ENCODE data around the gene SLC38A10. TPM values are rescaled to one million over a fixed set of nuclear protein-coding genes. Genes with fewer than 3 reads are reported as not detected.

SLC38A10 gene
- total and polyA plus RNA-seq, 10 of the 15 experiments (the other 5 are each of a cell fraction or from before 2014, with no cell fraction given): 0.52 to 67.9 (median 22.1) TPM

- ChIA-PET SMC1A (ENCODE audit: uncharacterized antibody, unreplicated experiment) (interaction anchor here (0.5 to 1.5 kb wide), 4 partner anchors 32 to 345 kb away, joined by 3 to 12 read pairs (median 4); no protein-coding TSS in a partner anchor), RAD21 (ENCODE audit: unreplicated experiment) (interaction anchor here (1.0 to 3.0 kb wide), 3 partner anchors 69 to 350 kb away, joined by 3 to 27 read pairs (median 3); no protein-coding TSS in a partner anchor), POLR2A (no interaction called here), CTCF (interaction anchor here (0.6 to 3.4 kb wide), 13 partner anchors 14 to 834 kb away, joined by 3 to 44 read pairs (median 3); partner anchors contain the start of genes CEP131, NDUFAF8 and TEPSIN)
- no peaks in the 10 kb centered on the region for H3K4me1 ChIP-seq (ENCODE audit: control insufficient read depth, insufficient read depth, low read length)
- no peaks in the 10 kb centered on the region for H3K9me3 ChIP-seq (replicated peaks; ENCODE audit: control insufficient read depth, insufficient read depth, low read length)
- H3K4me3 ChIP-seq: no peak overlapping the region
- in situ Hi-C loops (cut with MboI) (no loop called here), intact Hi-C loops (cut with micrococcal nuclease; ENCODE audit: unreplicated experiment) (loop anchor here (1.0 to 10.0 kb wide), 3 partner anchors 231 to 349 kb away; partner anchors contain the start of gene ACTG1)
- no TSS peak for BruUV-seq (replicated peaks)
- FAIRE-seq (no peak), DNase-seq (ENCODE audit: low read depth, low spot score) (no peak), ATAC-seq (no peak)
- no peak overlapping the region for H3K4me2 ChIP-seq (ENCODE audit: control insufficient read depth, insufficient read depth)
- H3K79me2 ChIP-seq (ENCODE audit: control insufficient read depth, insufficient read depth, low read length): no peaks in the 10 kb centered on the region
- H3K27me3 ChIP-seq (replicated peaks in 1 of 2; ENCODE audit: control insufficient read depth in 2 of 2, insufficient read depth in 2 of 2, low read length in 1 of 2): no peaks in the 10 kb centered on the region
- no peak overlapping the region for H3K9ac ChIP-seq (ENCODE audit: control insufficient read depth, insufficient read depth, low read length)
- H3K27ac ChIP-seq (ENCODE audit: control insufficient read depth, insufficient read depth): no peak overlapping the region
- H3K36me3 ChIP-seq (ENCODE audit: control insufficient read depth in 2 of 2, insufficient read depth in 2 of 2, low read length in 1 of 2): peaks cover 2% of the 10 kb centered on the region in 2 experiments; a peak in 3 of 4 replicates
- H4K20me1 ChIP-seq (ENCODE audit: control insufficient read depth, insufficient read depth): no peaks in the 10 kb centered on the region
- H2AFZ ChIP-seq (ENCODE audit: control insufficient read depth, low read depth, low read length): no peak overlapping the region
- WGBS (ENCODE audit: insufficient coverage, insufficient replicate concordance, low lambda C conversion rate, missing lambda C conversion rate): 94% methylated on average over 14 of the region's 15 CpGs
- TF ChIP-seq NFYA (IDR thresholded peaks at IDR 0.05; ENCODE audit: borderline replicate concordance, low read depth, low read length) (no peak), EZH2 (IDR thresholded peaks at IDR 0.05; ENCODE audit: borderline replicate concordance, control insufficient read depth, low read depth, low read length) (no peak), TCF7 (IDR thresholded peaks at IDR 0.05; ENCODE audit: borderline replicate concordance) (no peak), SIX5 (IDR thresholded peaks at IDR 0.05; ENCODE audit: low read depth, low read length, severe bottlenecking) (no peak), TARDBP (IDR thresholded peaks at IDR 0.05; ENCODE audit: borderline replicate concordance) (no peak), MEF2B (IDR thresholded peaks at IDR 0.05; ENCODE audit: partially characterized antibody, poor library complexity, severe bottlenecking) (no peak), IRF3 (IDR thresholded peaks at IDR 0.05) (no peak), JUND (IDR thresholded peaks at IDR 0.05; ENCODE audit: low read depth, low read length) (no peak), IKZF1 (conservative IDR thresholded peaks at IDR 0.05) (no peak), CUX1 (IDR thresholded peaks at IDR 0.05; ENCODE audit: insufficient replicate concordance, low read depth, low read length) (no peak), HDAC2 (IDR thresholded peaks at IDR 0.05) (no peak), POU2F2 (IDR thresholded peaks at IDR 0.05; ENCODE audit: borderline replicate concordance, low read depth, low read length) (no peak), NR2C2 (IDR thresholded peaks at IDR 0.05; ENCODE audit: borderline replicate concordance, control insufficient read depth, insufficient read length, low read depth) (no peak), TBL1XR1 (IDR thresholded peaks at IDR 0.05; ENCODE audit: low read depth, low read length) (no peak), BMI1 (IDR thresholded peaks at IDR 0.05; ENCODE audit: borderline replicate concordance) (no peak), PML (IDR thresholded peaks at IDR 0.05; ENCODE audit: low read length) (no peak), SREBF2 (IDR thresholded peaks at IDR 0.05; ENCODE audit: low read length) (no peak), RAD21 (IDR thresholded peaks at IDR 0.05; ENCODE audit: insufficient read depth, low read depth, low read length) (no peak), ELK1 (IDR thresholded peaks at IDR 0.05; ENCODE audit: low read depth, low read length) (no peak)
Measured at GRCh38 chr17:81252987-81253329, 42.1 kb downstream of the SLC38A10 start.
